SK-MEL-5 (cell line): ENCODE results near the gene CABLES1. TPM values are rescaled to one million over a fixed set of nuclear protein-coding genes. Genes with fewer than 3 reads are reported as not detected.

Experiments used
- DNase-seq: peaks from one replicate; pipeline ENCODE4 v3.0.0-alpha.2; 2016; ENCODE audit warnings: low read depth, low spot score
- in situ Hi-C: cut with HindIII; loops from 2 replicates; pipeline ENCODE4 v1.10.0; 2016; ENCODE audit warnings: low sequenced_read_pairs, high pct_unique_total_duplicates, low pct_unique_long_range_greater_than_20kb
- total RNA-seq: library from RNA; depleted of rRNA; stranded (reverse); fragments of >200 nt; shearing (Covaris generic); gene quantifications from 2 replicates; pipeline ENCODE4 v1.2.3, GENCODE V29; 2014

Gene CABLES1
- total RNA-seq, 1 experiment from 2014 or later: 101 TPM

DNA sequence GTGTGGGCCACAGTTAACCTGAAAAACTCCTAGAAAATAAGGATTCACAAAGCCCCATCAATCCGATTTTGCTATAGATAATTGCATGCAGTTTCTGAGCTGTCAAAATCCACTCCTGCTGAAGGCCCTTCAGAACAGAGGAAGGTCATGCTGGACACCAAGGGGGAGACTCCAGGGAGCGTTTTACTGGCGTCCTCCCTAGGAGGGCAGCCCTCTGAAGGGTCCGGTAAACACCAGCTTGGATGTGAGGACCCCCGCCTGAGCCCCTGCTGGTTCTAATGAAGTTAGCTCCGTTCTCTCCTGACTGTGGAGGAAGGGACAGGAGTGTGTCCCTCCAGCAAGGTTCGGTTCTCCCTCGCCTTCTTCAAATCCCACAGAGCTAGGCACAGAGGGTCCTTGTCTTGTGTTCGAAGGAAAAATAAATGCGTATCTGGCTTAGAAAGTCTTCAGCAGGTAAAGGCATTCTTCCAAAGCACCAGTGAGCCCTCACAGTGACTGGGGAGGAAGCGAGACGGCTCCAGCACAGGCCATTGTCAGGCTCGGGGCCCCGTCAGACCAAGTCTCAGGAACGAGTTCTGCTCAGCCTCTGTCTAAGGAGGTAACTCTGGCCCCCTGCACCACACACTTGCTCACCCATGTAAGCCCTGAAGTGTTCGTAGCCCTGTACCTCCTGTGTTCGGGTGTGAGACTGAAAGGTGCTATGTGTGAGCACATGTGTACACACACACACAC, 41.6 kb downstream of the CABLES1 start:
- no peak for DNase-seq
- in situ Hi-C loops: no loop called here

DNA sequence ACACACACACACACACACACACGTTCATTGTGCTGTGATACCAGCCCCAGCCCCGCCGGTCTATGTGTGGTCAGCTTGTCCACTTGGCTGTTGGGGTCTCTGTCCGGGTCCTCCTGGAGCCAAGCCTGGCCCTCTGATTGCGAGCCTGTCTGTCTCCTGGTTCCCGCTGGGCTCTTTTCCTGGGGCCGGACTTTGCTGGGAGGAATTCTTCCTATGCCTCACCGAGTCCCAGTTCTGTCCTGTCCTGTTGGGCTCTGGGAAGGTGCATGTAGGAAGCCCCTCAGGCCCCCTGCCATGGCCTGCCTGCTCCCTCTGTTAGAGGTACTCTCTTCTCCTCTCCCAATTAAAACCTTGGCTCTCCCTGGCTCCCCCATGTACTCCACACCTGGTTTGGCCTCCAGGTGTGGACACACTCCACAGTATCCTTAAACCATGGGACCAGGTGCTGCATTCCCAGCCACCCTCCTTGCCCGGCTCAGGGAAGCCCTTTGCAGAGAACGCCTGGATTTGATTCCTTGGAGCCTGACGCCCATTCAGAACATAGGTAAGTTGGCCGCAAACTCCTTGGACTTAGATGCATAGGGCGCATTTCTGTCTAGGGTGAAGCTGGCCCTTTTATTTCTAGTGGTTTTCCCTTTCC, 42.3 kb downstream of the CABLES1 start:
- no peak for DNase-seq
- in situ Hi-C loops: no loop called here

DNA sequence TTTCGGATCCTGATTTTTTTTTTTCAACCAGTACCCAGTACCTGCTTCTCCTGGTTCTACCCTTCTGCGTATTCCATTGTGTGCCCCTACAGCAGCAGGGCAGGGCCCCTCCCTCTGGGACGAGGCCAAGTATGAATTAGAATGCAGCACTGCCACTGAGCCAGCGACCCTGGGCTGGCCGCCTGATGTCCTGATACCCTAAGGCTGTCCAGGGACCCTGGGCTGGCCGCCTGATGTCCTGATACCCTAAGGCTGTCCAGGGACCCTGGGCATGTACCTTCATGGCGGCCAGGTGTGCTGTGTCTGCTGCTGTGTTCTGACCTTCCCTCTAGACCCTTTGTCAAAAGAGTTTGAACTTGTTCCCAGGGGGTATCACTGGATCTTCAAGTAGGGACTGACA, 42.9 kb downstream of the CABLES1 start:
- in situ Hi-C loops: no loop called here
- no peak for DNase-seq

DNA sequence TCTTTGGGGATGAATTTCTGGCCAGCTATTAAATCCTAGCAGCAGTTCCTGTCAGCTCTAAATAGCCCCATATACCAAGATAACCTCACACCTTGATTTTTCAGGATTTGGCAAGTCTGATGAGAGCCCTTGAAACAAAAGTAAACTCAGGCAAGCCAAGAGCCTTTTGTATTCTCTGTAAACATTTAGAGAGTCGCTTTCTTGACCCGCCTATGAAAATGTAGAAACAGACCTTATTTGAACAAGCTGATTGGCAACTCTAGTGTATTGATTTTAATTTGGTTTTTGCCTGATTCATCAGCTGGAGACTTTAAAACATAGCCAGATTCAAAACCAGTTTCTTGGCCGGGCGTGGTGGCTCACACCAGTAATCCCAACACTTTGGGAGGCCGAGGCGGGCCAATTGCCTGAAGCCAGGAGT, 43.4 kb downstream of the CABLES1 start:
- in situ Hi-C loops: no loop called here
- no peak for DNase-seq

DNA sequence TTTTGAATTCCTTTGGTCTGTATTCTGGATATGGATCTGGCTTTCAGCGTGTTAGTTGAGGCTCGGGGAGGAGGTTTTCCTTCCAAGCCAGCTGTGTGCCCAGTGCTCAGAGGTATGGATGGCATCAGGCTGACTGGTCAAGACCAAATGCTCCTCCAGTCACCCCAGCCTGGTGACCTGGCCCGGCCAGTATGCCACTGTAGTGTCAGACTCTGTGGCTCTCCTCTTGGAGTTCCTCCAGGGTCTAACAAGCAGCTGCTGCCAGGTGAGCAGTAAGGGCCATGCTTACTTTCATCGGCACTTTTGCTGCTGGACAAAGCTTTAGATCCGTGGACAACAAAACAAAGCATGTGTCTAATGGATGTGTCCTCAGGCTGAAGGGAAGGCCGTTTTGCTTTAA, 44.1 kb downstream of the CABLES1 start:
- no peak for DNase-seq

DNA sequence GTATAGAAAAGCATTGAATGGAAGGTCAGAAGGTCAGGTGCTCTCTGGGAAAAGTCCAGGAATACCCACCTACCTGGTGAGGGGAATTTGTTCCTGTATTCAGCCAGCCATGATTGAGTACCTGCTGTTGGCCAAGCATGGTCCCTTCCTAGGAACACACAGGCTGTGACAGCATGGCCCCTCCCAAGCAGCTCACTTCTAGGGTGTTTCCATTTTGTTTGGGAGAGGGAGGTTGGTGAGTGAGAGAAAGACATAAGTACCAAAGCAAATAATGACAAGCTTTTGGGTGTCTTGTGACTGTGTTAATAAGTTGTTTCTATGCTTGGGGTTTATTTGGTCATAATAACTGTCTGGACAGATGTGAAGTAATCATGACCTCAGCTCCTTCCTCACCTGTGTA, 46.3 kb downstream of the CABLES1 start:
- in situ Hi-C loops: no loop called here
- no peak for DNase-seq

More for the DNA sequence above, 44.1 kb downstream of the CABLES1 start:
- in situ Hi-C loops: no loop called here

DNA sequence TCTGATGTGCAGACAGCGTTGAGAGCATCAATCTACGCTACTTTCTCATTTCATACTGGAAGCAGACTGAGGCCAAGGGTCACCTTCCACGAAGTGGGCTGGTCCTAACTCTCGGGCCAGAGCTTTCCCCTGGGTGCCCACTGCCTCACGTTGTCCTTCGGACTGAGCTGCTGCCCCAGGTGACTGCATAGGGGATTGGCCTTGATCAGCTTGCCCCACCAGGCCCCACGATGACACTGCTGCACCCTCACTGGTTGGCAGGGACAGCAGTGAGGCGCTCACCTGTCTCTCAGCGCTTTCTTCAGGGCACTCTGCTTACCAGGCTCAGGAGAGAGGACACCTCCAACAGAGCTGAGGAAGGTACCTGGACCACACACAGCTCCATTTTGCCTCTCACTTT, 47.3 kb downstream of the CABLES1 start:
- no peak for DNase-seq
- in situ Hi-C loops: no loop called here

DNA sequence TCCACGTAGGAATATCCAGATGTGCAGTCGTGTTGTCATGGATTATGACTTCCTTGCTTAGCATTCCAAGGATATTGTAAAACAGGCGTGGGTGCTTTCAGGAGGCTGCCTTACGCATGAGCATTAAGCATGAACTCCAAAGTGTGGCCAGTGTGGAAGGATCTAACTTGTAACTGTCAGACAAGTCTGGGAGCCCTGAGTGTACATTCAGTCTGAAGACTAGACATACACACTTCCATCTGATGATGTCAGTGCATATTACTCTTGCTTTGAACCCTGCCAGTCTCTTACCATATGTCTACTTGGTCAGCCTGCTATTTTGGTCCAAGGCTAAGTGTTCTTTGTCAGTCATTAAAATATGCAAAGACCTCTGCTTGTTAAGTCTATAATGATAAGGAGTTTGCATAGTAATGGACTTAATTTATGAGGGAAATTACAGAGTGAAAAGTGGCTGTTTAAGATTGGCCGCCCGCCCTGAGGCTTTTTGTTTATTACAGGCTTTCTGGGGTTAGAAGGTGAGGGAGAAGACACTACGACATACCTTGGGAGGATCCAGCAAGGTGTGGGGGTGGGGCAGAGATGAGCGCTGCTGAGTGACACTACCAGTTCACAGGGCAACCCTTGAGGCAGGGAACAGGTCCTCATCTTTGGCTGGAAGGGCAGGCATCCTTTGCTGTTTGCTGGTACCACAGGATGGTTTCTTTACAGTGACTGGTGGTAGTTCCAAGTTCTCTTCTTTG, 48.3 kb downstream of the CABLES1 start:
- in situ Hi-C loops: no loop called here
- no peak for DNase-seq

DNA sequence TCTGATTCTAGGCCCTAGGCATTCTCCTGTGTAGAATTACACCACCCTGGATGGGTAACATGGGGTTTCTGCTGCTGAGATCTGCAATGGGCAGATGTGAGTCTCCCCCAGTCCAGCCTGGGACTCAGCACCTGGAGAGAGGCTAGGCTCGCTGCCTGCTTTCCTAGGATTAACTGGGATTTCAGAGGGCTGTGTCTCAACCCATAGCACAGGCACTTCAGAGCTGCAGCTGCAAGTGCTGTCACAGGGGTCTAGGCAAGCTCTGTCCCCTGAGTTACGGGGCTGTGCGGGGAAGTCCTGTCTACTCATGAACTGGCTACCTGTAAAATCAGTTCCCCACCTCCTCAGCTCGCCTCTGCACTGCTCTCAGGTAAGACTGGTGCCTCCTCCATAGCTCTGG, 51.5 kb downstream of the CABLES1 start:
- in situ Hi-C loops: no loop called here
- DNase-seq: no peak

DNA sequence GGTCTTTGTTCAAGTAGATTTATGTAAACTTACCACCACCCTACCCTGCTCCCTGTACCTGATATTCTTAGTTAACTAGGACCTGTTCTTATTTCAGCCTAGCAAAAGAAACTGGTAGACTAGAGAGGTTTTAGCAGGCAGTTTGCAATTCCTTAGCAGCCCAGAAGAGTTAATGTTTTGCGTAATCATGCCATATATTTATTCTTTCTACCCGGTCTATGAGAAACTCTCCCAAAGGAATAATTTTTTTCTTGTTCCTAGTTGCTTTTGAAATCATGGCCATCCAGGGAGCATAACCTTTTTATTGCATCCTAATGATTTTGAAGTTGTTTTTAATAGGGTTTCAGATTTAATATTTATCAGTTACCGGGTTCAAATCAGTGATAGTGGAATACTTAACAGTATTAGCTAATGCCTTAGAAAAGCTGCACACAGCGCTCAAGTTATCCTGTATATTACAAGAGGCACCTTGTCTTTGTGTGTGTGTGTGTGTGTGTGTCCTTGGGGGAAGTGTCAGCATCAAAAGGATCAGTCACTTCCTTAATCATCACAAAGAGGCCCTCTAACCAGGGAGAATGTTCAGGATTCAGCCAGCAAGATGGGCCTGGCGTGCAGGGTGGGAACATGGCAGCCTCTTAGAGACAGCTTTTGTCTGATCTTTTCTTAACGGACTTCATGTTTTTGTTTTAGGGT, 52.9 kb downstream of the CABLES1 start:
- in situ Hi-C loops: no loop called here

DNA sequence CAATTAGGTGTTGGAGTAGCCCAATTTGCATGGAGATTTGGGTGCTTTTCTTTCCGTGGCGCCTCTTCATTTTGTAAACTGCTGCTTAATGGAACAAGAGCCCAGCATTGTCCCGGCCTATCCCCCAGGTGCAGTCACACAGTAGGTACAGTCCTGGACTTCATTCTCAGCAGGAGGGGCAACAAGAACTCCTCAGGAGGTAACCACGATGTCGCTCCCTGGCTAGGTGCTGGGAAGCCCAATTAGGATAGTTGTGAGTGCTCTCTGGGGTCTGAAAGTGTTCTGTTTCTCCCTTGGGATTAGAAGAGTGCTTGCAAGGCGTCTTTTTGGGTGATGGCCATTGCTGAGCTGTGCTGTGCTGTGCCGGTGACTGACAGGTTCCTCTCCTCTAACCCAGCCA, 53.8 kb downstream of the CABLES1 start:
- in situ Hi-C loops: no loop called here
- no peak for DNase-seq

More for the DNA sequence above, 52.9 kb downstream of the CABLES1 start:
- DNase-seq: peak; percentile 27

DNA sequence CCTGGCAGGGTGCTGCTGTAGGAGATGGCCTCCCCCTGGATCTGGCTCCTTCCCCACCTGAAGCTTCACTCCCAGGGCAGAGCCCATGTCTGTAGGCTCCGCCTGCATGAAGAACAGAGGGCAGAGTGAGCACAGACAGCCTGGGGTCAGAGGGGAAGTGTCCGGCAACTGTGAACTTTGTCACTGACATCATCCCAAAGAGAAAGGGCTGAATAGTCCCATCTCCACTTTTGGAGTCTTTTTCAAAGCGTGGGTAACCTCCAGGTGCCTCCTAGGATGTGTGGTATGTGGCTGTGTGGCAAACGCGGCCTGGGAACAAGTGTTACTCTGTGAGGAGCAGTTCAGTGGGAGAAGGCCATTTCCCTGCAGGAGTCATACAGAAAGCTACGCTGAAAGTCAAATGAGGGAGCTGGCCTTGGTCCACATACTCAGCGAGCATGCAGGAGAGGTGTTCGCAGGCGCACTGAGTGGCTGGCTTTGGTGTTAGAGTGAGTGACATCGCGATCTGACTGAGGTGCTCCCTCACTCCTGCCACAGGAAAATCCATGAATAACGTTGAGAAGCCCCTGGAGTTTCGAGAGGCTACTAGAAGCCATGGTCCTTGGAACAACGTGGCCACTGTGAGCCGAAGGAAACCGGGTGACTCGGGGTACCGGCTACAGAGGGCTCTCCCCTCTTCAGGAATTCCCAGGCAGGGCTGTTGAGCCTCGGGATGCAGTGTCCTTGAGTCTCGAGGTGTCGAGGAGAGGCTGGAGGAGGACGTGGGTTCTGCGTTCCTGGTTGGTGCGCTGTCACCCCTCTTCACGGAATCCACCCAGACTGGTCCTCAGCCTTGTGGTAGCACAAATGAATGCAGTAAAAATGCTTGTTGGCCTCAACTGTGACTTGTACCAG, 54.7 kb downstream of the CABLES1 start:
- in situ Hi-C loops: no loop called here

DNA sequence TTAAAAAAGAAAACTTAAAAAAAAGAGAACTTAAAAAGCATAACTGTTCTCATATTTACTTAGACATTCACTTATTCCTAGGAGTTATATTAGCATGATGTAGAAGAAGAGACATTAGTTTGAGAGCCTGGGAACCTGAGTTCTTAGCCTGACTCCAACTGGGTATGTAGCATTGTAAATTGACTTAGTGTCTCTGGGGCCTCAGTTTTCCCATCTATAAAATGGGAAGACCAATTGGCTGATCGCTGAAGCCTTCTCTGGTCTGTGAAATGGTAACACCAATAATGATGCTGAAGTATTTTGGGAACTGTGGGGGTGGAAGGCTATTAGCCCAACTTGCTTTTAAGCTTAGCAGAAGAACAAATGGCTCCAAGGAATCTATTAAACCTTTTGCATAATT, 55.9 kb downstream of the CABLES1 start:
- DNase-seq: no peak
- in situ Hi-C loops: no loop called here

More for the DNA sequence above, 54.7 kb downstream of the CABLES1 start:
- DNase-seq: no peak

DNA sequence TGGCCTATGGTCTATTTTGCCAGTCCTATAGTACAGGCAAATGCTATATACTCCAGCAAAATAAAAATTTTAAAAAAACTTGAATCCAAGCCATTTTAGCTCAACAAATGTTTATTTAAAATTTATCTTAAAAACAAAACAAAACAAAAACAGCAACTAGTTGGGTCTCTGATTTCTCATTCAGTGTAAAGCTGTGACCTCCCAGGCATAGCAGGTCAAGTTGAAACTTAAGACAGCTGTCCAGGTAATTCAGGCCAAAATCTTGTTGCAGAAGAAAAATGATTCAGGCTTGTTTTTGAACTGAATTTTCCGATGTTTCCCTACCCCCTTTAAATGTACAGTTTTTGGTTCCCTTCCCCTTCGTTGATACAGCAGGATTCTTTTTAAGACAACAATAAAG, 58.5 kb downstream of the CABLES1 start:
- DNase-seq: no peak

DNA sequence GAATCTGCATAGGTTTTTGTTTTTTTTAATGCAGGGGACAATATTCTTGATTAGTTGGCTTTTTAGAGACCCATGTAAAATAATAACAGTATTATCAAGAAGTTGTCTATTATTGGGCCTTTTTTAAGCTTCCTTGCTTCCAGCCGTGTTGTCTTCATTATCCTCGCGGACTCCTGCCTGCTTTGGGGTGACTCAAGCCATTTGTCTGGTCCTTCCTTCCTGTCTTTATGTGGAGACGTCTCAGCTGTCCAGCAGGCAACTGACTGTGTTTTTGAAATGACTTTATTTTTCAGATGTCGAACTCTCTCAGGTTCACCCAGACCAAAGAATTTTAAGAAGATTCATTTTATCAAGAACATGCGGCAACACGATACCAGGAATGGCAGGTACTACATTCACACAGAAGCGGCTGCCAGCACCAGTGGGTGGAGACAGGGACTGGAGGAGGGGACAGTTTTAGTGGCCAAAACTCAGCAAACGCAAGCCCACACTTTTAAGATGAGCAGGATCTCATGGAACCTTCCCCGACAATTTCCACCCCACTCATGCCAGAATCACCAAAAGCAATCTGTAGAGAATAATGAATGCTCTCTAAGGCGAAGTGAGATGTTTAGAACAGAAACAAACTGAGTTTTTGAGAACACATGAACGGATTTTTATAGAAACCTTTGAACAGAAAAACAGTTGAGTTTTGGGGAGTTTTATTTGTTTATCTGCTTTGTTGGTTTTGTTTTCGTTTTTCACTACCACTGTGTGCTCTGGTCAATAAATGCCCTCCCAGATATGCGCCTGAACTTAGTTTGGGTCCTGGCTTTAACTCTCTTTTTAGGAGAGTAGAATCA, 59.1 kb downstream of the CABLES1 start:
- no peak for DNase-seq
- in situ Hi-C loops: no loop called here

More for the DNA sequence above, 58.5 kb downstream of the CABLES1 start:
- in situ Hi-C loops: no loop called here
